T-cell (primary cell): ENCODE measurements around the gene SLC7A7. TPM values are rescaled to one million over a fixed set of nuclear protein-coding genes. Genes with fewer than 3 reads are reported as not detected.
"Not testable (repeated sequence)": the region's sequence is repeated elsewhere in the genome, so short reads cannot be mapped to it uniquely, and the experiment has no call there.

Source experiments
- ATAC-seq, 4 experiments: fragments of 200-7000 bp in 3 of 4; fragments of 150-1000 bp in 1 of 4; cut with Tn5 transposase; replicated peaks in 1 of 4; 1 replicate in 3 of 4; 2 replicates in 1 of 4; pipeline ENCODE4 v1.10.0; 2021; ENCODE audit warnings: moderate library complexity in 3 of 4, mild to moderate bottlenecking in 2 of 4, moderate number of reproducible peaks in 1 of 4
- CTCF ChIA-PET, 2 donors: fragments of 300-600 bp; sonication (Branson Sonifier 250); formaldehyde crosslinking; loops; one replicate each; lab custom pipeline; 2022; ENCODE audit warnings: antibody characterized with exemption in 2 of 2; lab: Charles Lee
- POLR2A ChIA-PET, 2 donors: fragments of 300-600 bp; sonication (Branson Sonifier 250); formaldehyde crosslinking; loops; one replicate each; lab custom pipeline; 2022; ENCODE audit warnings: antibody characterized with exemption in 2 of 2; lab: Charles Lee
- DNase-seq, 35 experiments: peaks; one replicate each; pipeline versions ENCODE4 v3.0.0 to v3.0.0-alpha.2; 2013 to 2023
- H3K27ac ChIP-seq: one replicate; pipeline ENCODE4 v1.5.1; 2013; ENCODE audit warnings: low read length
- H3K27me3 ChIP-seq, 2 experiments: replicated peaks in 1 of 2; 1 replicate in 1 of 2; 2 replicates in 1 of 2; pipeline versions ENCODE4 v1.6.1 to v1.7.0; 2013; ENCODE audit warnings: low read length in 1 of 2, mixed read lengths in 1 of 2; ENCODE audit not compliant: control insufficient read depth in 2 of 2, insufficient read depth in 2 of 2; ENCODE audit errors: extremely low read depth in 1 of 2
- H3K36me3 ChIP-seq, 2 donors: 1 replicate in 1 of 2; 2 replicates in 1 of 2; pipeline versions ENCODE4 v1.6.1 to v1.7.0; 2013; ENCODE audit warnings: low read length in 1 of 2; ENCODE audit not compliant: control insufficient read depth in 2 of 2, insufficient read depth in 1 of 2; ENCODE audit errors: extremely low read depth in 1 of 2
- H3K4me1 ChIP-seq, 2 experiments: 1 replicate in 1 of 2; 2 replicates in 1 of 2; pipeline versions ENCODE4 v1.6.1 to v1.7.0; 2013; ENCODE audit warnings: low read length in 2 of 2, mixed read lengths in 1 of 2; ENCODE audit not compliant: insufficient read depth in 2 of 2, control insufficient read depth in 1 of 2; ENCODE audit errors: extremely low read depth in 1 of 2
- H3K4me3 ChIP-seq, 2 donors: 1 replicate in 1 of 2; 2 replicates in 1 of 2; pipeline versions ENCODE4 v1.5.1 to v1.7.0; 2013; ENCODE audit warnings: mild to moderate bottlenecking in 2 of 2, low read length in 1 of 2, moderate library complexity in 1 of 2; ENCODE audit not compliant: control insufficient read depth in 1 of 2; ENCODE audit errors: extremely low read depth in 1 of 2
- H3K9me3 ChIP-seq: 2 replicates; pipeline ENCODE4 v1.7.0; 2013
- H3K27ac Mint-ChIP-seq, 2 donors: one replicate each; pipeline ENCODE4 v1.8.0; 2020 to 2021; ENCODE audit warnings: mild to moderate bottlenecking in 2 of 2, mixed read lengths in 2 of 2
- H3K27me3 Mint-ChIP-seq, 2 donors: one replicate each; pipeline ENCODE4 v1.8.0; 2021 to 2022; ENCODE audit warnings: mixed read lengths in 2 of 2
- H3K36me3 Mint-ChIP-seq: one replicate; pipeline ENCODE4 v1.8.0; 2021; ENCODE audit warnings: mixed read lengths
- H3K4me1 Mint-ChIP-seq, 3 donors: one replicate each; pipeline ENCODE4 v1.8.0; 2020 to 2022; ENCODE audit warnings: mixed read lengths in 3 of 3, mild to moderate bottlenecking in 1 of 3
- H3K4me3 Mint-ChIP-seq, 3 donors: one replicate each; pipeline ENCODE4 v1.8.0; 2020 to 2022; ENCODE audit warnings: mild to moderate bottlenecking in 3 of 3, mixed read lengths in 3 of 3, moderate library complexity in 3 of 3
- H3K9me3 Mint-ChIP-seq, 3 donors: one replicate each; pipeline ENCODE4 v1.8.0; 2020 to 2022; ENCODE audit warnings: mixed read lengths in 3 of 3
- WGBS: methylation state at CpG from one replicate; pipeline ENCODE4 v1.1.5; 2013; ENCODE audit warnings: missing lambda C conversion rate; ENCODE audit not compliant: insufficient coverage; 5-methylcytosine and 5-hydroxymethylcytosine counted together
- total RNA-seq, 35 experiments: library from RNA in 6 of 35; stranded (reverse) in 6 of 35; fragments of 120-200 nt in 1 of 35; gene quantifications; one replicate each; pipeline versions ENCODE4 v1.2.1 to v1.2.4 and lab custom pipeline; 2013 to 2026

The SLC7A7 gene
- total RNA-seq, 5 donors from 2014 or later (not counting 1 experiment from before 2014, with no cell fraction given) = 0.75 to 1.8 (median 0.98) TPM; not detected in 1

DNA sequence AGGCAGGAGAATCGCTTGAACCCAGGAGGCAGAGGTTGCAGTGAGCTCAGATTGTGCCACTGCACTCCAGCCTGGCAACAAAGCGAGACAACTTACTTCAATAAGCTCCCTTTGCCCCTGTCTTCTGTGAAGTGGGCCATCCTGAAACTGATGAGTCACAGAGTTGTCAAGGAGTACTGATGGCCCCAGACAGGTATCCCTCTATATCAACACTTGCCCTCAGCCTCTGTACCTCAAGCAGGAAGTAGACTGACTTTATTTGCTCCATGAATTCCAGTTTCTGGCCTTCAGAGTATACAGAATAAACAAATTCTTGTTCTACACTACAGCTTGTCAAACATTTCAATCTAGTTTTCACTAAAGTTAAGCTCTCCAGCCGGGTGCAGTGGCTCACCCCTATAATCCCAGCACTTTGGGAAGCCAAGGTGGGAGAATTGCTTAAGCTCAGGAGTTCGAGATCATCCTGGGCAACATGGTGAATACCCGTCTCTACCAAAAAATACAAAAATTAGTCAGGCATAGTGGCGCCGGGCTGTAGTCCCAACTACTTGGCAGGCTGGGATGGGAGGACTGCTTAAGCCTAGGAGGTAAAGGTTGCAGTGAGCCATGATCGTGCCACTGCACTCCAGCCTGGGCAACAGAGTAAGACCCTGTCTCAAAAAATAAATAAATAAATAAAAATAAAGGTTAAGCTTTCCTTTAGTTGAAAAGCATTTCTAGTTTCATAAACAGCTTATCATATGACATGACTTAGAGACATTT, 39.9 kb upstream of the SLC7A7 start:
- Mint-ChIP-seq H3K9me3 (no peaks in the 10 kb centered on the region), H3K27me3 (peaks cover 0 to 4% of the 10 kb centered on the region in 2 donors), H3K4me3 (no peak overlapping the region), H3K27ac (peak overlapping the region in 1 of 2 donors; percentile 15), H3K4me1 (peaks cover 11 to 34% (median 32%) of the 10 kb centered on the region in 3 donors), H3K36me3 (no peaks in the 10 kb centered on the region)
- ChIA-PET CTCF (interaction anchor here (0.6 to 1.9 kb wide), 16 partner anchors 10 to 654 kb away, joined by 3 to 20 read pairs (median 4); partner anchors contain the start of genes DAD1 (in 1 of the 2), MMP14 (in 1 of the 2), OXA1L (in 1 of the 2) and SLC7A7 (in 1 of the 2)), POLR2A (interaction anchor here (0.6 to 1.0 kb wide), 3 partner anchors 15 to 284 kb away, joined by 3 to 9 read pairs (median 8); no protein-coding TSS in a partner anchor)
- H3K36me3 ChIP-seq = no peaks in the 10 kb centered on the region
- ATAC-seq (no peak), DNase-seq (no peak)
- peaks cover 10 to 31% of the 10 kb centered on the region in 2 experiments for H3K4me1 ChIP-seq
- 90% methylated on average over 2 of the region's 8 CpGs for WGBS
- H3K9me3 ChIP-seq = no peaks in the 10 kb centered on the region
- H3K27me3 ChIP-seq = peaks cover 0 to 37% of the 10 kb centered on the region in 2 experiments
- no peak overlapping the region for H3K4me3 ChIP-seq
- H3K27ac ChIP-seq = no peak overlapping the region

DNA sequence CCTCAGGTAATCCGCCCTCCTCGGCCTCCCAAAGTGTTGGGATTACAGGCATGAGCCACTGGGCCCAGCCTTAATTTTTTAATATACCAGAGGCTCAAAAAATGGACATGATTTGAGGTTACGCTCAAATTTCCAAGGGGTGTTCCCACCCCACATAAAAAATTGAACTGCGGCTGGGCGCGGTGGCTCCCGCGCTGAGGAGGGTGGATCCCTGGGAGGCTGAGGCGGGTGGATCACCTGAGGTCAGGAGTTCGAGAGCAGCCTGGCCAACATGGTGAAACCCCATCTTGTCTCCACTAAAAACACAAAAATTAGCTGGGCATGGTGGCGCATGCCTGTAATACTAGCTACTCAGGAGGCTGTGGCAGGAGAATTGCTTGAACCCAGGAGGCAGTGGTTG, 39.1 kb upstream of the SLC7A7 start:
- CTCF ChIA-PET = interaction anchor here (0.6 to 4.5 kb wide), 17 partner anchors 9 to 297 kb away, joined by 3 to 46 read pairs (median 4); partner anchors contain the start of genes DAD1 (in 1 of the 2), LRP10 (in 1 of the 2), MRPL52 (in 1 of the 2) and OXA1L (in 1 of the 2)
- 80% methylated on average over 2 of the region's 11 CpGs for WGBS

DNA sequence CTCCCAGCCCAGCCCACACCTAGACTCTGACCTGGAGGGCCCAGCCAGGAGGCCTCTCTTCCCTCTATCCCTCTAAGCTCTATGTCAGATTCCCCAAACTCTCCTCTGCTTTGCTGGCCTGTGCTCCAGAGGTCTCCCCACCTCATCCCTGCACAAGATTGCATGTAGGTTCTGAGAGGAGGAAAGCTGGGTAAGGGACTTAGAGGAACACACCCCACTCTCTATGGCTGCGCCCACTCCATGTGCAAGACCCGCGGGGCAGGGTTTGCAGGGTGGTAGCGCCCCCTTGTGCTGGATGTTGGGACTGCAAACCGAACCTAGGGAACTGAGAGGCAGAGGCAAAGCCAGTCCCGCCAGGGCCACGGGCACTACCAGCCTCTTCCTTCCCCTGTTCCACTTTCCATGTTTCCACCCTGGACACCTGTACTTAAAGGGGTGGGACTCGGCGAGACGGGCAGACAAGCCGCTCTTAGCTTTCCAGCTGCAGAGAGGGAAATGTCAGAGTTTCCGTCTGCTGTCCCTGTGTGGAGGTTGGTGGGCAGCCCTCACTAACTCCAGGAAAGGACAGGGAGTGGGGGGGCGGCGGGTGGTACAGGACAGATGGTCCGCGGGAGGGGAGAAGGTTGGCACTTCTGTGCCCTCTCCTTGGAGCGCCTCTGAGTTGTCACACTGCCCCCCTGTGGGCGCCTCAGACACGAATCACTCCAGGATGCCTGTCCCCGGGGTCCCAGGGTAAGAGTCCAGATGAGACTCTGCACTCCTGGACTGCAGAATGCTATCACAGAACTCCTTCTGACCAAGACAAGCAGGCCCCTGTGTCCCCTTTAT, 37.9 kb upstream of the SLC7A7 start:
- ChIA-PET POLR2A (no interaction called here), CTCF (interaction anchor here (0.5 to 4.5 kb wide), 26 partner anchors 10 to 873 kb away, joined by 3 to 46 read pairs (median 4); partner anchors contain the start of genes LRP10 (in 1 of the 2), MRPL52 (in 1 of the 2) and RBM23 (in 1 of the 2))
- H3K4me1 Mint-ChIP-seq = peaks cover 6 to 25% (median 23%) of the 10 kb centered on the region in 3 donors

More for the DNA sequence above, 39.1 kb upstream of the SLC7A7 start:
- not testable (repeated sequence) for H3K9me3 Mint-ChIP-seq, H3K4me3 ChIP-seq, H3K27ac ChIP-seq, H3K27me3 Mint-ChIP-seq, H3K36me3 Mint-ChIP-seq, ATAC-seq, H3K27ac Mint-ChIP-seq, H3K9me3 ChIP-seq, H3K36me3 ChIP-seq, DNase-seq, H3K4me3 Mint-ChIP-seq
- POLR2A ChIA-PET = interaction anchor here in 1 of 2 donors (0.6 to 0.7 kb wide), 2 partner anchors 266 to 1012 kb away, joined by 5 to 9 read pairs; no protein-coding TSS in a partner anchor
- H3K4me1 Mint-ChIP-seq = peaks cover 11 to 34% (median 32%) of the 10 kb centered on the region in 3 donors
- Histone ChIP-seq H3K27me3 (peaks cover 0 to 37% of the 10 kb centered on the region in 2 experiments), H3K4me1 (peaks cover 10 to 30% of the 10 kb centered on the region in 2 experiments)

DNA sequence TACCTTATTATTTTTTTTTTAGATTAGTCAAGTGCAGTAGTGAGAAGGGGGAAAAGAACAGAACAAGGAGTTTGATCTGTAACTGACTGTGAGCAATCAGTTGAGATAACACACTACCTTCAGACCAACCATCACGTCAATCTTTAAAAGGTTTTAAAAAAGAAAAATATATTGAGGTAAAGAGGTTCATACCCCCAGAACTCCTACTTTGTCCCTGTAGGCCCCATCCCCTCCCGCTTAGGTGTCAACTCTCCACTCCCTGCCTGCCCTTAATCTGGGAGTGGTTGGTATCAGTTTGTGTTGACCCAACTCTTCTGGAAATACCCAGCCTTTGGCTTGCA, 37.3 kb upstream of the SLC7A7 start:
- no peaks in the 10 kb centered on the region for H3K36me3 Mint-ChIP-seq
- no peak overlapping the region for H3K27ac Mint-ChIP-seq
- Histone ChIP-seq H3K27me3 (peaks cover 0 to 50% of the 10 kb centered on the region in 2 experiments), H3K4me1 (peaks cover 0 to 13% of the 10 kb centered on the region in 2 experiments), H3K4me3 (no peak overlapping the region), H3K36me3 (no peaks in the 10 kb centered on the region), H3K9me3 (no peaks in the 10 kb centered on the region), H3K27ac (no peak overlapping the region)
- H3K27me3 Mint-ChIP-seq = peaks cover 8 to 9% of the 10 kb centered on the region in 2 donors
- ATAC-seq = no peak
- DNase-seq = no peak
- no CpG with 5 or more reads among the region's 2 CpGs for WGBS
- POLR2A ChIA-PET = no interaction called here
- peaks cover 3 to 20% (median 18%) of the 10 kb centered on the region in 3 donors for H3K4me1 Mint-ChIP-seq
- no peaks in the 10 kb centered on the region for H3K9me3 Mint-ChIP-seq
- CTCF ChIA-PET = interaction anchor here (0.5 to 4.5 kb wide), 20 partner anchors 9 to 873 kb away, joined by 3 to 46 read pairs (median 4); partner anchors contain the start of genes LRP10 (in 1 of the 2), PSMB5 (in 1 of the 2) and RBM23 (in 1 of the 2)
- H3K4me3 Mint-ChIP-seq = no peak overlapping the region

More for the DNA sequence above, 37.9 kb upstream of the SLC7A7 start:
- Mint-ChIP-seq H3K36me3 (no peaks in the 10 kb centered on the region), H3K27me3 (peaks cover 6 to 9% of the 10 kb centered on the region in 2 donors), H3K4me3 (peak overlapping the region; percentile 75 to 79 (median 78)), H3K27ac (peak overlapping the region; percentile 66 to 79), H3K9me3 (no peaks in the 10 kb centered on the region)
- Histone ChIP-seq H3K27ac (peak overlapping the region; percentile 25), H3K9me3 (no peaks in the 10 kb centered on the region), H3K27me3 (peaks cover 0 to 45% of the 10 kb centered on the region in 2 experiments), H3K4me1 (peaks cover 3 to 18% of the 10 kb centered on the region in 2 experiments), H3K36me3 (no peaks in the 10 kb centered on the region), H3K4me3 (peak overlapping the region; percentile 74 to 81)
- ATAC-seq (peak; percentile 90 to 92 (median 91)), DNase-seq (peak; percentile 64 to 95 (median 86))
- WGBS = 0% methylated on average over 13 of the region's 20 CpGs

DNA sequence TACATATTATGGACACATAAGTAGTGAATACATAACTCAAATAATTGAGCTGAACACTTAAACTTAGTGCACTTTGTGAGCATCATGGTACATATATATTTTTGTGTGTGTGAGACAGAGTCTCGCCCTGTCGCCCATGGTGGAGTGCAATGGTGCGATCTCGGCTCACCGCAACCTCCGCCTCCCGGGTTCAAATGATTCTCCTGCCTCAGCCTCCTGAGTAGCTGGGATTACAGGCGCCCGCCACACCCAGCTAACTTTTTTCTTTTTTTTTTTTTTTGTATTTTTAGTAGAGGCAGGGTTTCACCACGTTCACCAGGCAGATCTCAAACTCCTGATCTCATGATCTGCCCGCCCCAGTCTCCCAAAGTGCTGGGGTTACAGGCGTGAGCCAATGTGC, 36.9 kb upstream of the SLC7A7 start:
- H3K27me3 Mint-ChIP-seq, DNase-seq, ATAC-seq, H3K9me3 Mint-ChIP-seq, H3K27ac ChIP-seq, H3K27ac Mint-ChIP-seq, H3K36me3 Mint-ChIP-seq, H3K4me3 ChIP-seq, H3K9me3 ChIP-seq, H3K36me3 ChIP-seq, H3K4me3 Mint-ChIP-seq: not testable (repeated sequence)
- peaks cover 3 to 20% (median 15%) of the 10 kb centered on the region in 3 donors for H3K4me1 Mint-ChIP-seq
- ChIA-PET POLR2A (interaction anchor here in 1 of 2 donors (0.6 kb wide), 1 partner anchor 50 kb away, joined by 3 read pairs; no protein-coding TSS in a partner anchor), CTCF (interaction anchor here (0.6 to 4.5 kb wide), 18 partner anchors 9 to 325 kb away, joined by 3 to 46 read pairs (median 4); partner anchors contain the start of genes LRP10 (in 1 of the 2) and PSMB5 (in 1 of the 2))
- WGBS = no CpG with 5 or more reads among the region's 12 CpGs
- Histone ChIP-seq H3K27me3 (peaks cover 0 to 49% of the 10 kb centered on the region in 2 experiments), H3K4me1 (peaks cover 0 to 11% of the 10 kb centered on the region in 2 experiments)
